Skin of body (tissue), 2 donors: ENCODE data around the gene GARIN5A. TPM values are rescaled to one million over a fixed set of nuclear protein-coding genes. Genes with fewer than 3 reads are reported as not detected.
"Not testable (repeated sequence)": the region's sequence is repeated elsewhere in the genome, so short reads cannot be mapped to it uniquely, and the experiment has no call there.

Experiments used
- DNase-seq: peaks from one replicate; lab custom pipeline; 2025; lab: John Stamatoyannopoulos, UW
- total RNA-seq: library from RNA; depleted of rRNA; stranded (reverse); fragments of >200 nt; gene quantifications from one replicate; pipeline ENCODE4 v1.2.3, GENCODE V29; 2014

GARIN5A gene
- total RNA-seq, 1 donor from 2014 or later = 0.69 TPM

GRCh38 chr19:50465000-50465399 is 11.6 kb downstream of the GARIN5A start:
- no peak for DNase-seq

GRCh38 chr19:50464348-50464747 is 12.3 kb downstream of the GARIN5A start:
- no peak for DNase-seq

GRCh38 chr19:50462970-50463369 is 13.7 kb downstream of the GARIN5A start:
- DNase-seq = no peak

GRCh38 chr19:50461066-50461875 is 15.4 kb downstream of the GARIN5A start:
- peak; percentile 11 for DNase-seq

GRCh38 chr19:50460161-50460765 is 16.4 kb downstream of the GARIN5A start:
- no peak for DNase-seq

GRCh38 chr19:50459638-50460037 is 17.0 kb downstream of the GARIN5A start:
- no peak for DNase-seq

GRCh38 chr19:50459067-50459456 is 17.6 kb downstream of the GARIN5A start:
- DNase-seq = no peak

- no peak for DNase-seq
These were observed 18.1 kb downstream of the GARIN5A start for GRCh38 chr19:50458396-50459066.

GRCh38 chr19:50457300-50457699 is 19.3 kb downstream of the GARIN5A start:
- DNase-seq = no peak

- DNase-seq = no peak
These were observed 20.7 kb downstream of the GARIN5A start for GRCh38 chr19:50455992-50456391.

- DNase-seq = no peak
These were observed 23.4 kb downstream of the GARIN5A start for GRCh38 chr19:50453243-50453642.

GRCh38 chr19:50451223-50451534 is 25.5 kb downstream of the GARIN5A start:
- DNase-seq = no peak

- no peak for DNase-seq
These were observed 26.1 kb downstream of the GARIN5A start for GRCh38 chr19:50450369-50451222.

- no peak for DNase-seq
These were observed 27.3 kb downstream of the GARIN5A start for GRCh38 chr19:50449236-50449899.

- DNase-seq = no peak
These were observed 28.9 kb downstream of the GARIN5A start for GRCh38 chr19:50447750-50448149.

- no peak for DNase-seq
These were observed 29.6 kb downstream of the GARIN5A start for GRCh38 chr19:50447053-50447452.

GRCh38 chr19:50444059-50444458 is 32.6 kb downstream of the GARIN5A start:
- DNase-seq = no peak

GRCh38 chr19:50439130-50439529 is 37.5 kb downstream of the GARIN5A start:
- DNase-seq = not testable (repeated sequence)

- DNase-seq = no peak
These were observed 38.7 kb downstream of the GARIN5A start for GRCh38 chr19:50437862-50438449.

- no peak for DNase-seq
These were observed 41.0 kb downstream of the GARIN5A start for GRCh38 chr19:50435627-50436026.

- no peak for DNase-seq
These were observed 41.4 kb downstream of the GARIN5A start for GRCh38 chr19:50435221-50435620.
